Measurements from ENCODE around the gene LRP11. TPM values are rescaled to one million over a fixed set of nuclear protein-coding genes. Genes with fewer than 3 reads are reported as not detected.

LRP11 gene
- total and polyA plus RNA-seq, 2 of the 13 experiments (the other 11 are each of a cell fraction or from before 2014, with no cell fraction given) = 32.4 to 48.9 TPM

- Histone ChIP-seq H3K36me3 (replicated peaks in 1 of 2; ENCODE audit: control insufficient read depth in 1 of 2, insufficient read depth in 2 of 2, low read length in 2 of 2) (no peaks in the 10 kb centered on the region), H3K4me1 (ENCODE audit: insufficient read depth, low read length) (peaks cover 36% of the 10 kb centered on the region), H3K4me3 (replicated peaks in 1 of 3; ENCODE audit: insufficient read depth in 1 of 3, low read depth in 2 of 3, low read length in 3 of 3) (0 out of 6 replicates have a peak overlapping the region, but pooled peaks of 1 of the 3 experiments have one; percentile 3), H3K4me2 (ENCODE audit: low read depth, low read length) (peak overlapping the region; percentile 30; the same call in 1 of the 2 replicates), H3K79me2 (ENCODE audit: insufficient read depth, low read length) (no peaks in the 10 kb centered on the region), H3K9me3 (ENCODE audit: low read length) (no peaks in the 10 kb centered on the region), H3K27ac (ENCODE audit: extremely low read length, insufficient read depth, low read length) (no peak overlapping the region), H3K27me3 (ENCODE audit: control insufficient read depth in 1 of 2, insufficient read depth in 2 of 2, low read length in 2 of 2) (peaks cover 7 to 56% of the 10 kb centered on the region in 2 experiments; a peak in 4 of 5 replicates), H3K9ac (ENCODE audit: insufficient read depth, low read depth, low read length) (no peak overlapping the region), H2AFZ (ENCODE audit: low read length) (no peak overlapping the region), H4K20me1 (ENCODE audit: insufficient read depth, low read length) (no peaks in the 10 kb centered on the region)
- no TSS peak for BruUV-seq (replicated peaks)
- FAIRE-seq = peak; percentile 42
- peak; percentile 24 for DNase-seq (ENCODE audit: low spot score)
- in situ Hi-C loops (cut with HindIII; ENCODE audit: extremely low pct_ligation_motif_present, low pct_unique_long_range_greater_than_20kb) (no loop called here), intact Hi-C loops (cut with micrococcal nuclease; ENCODE audit: unreplicated experiment) (no loop called here)
- ATAC-seq = peak; percentile 24; the same call in 1 of the 3 replicates
- WGBS (ENCODE audit: low lambda C conversion rate) = 13% methylated on average over 6 of the region's 7 CpGs
- CTCF ChIA-PET (ENCODE audit: low intra/inter-chr PET ratio, low total read pairs) = no interaction called here
- POLR2A ChIA-PET = no interaction called here
- no peak for TF ChIP-seq ZNF367 (CRISPR knock-in tag; IDR thresholded peaks at IDR 0.05; ENCODE audit: borderline replicate concordance)
- TF ChIP-seq RARA (CRISPR knock-in tag; IDR thresholded peaks at IDR 0.05) = 0 out of 2 replicates have a peak, but pooled peaks have one; percentile 5
- no peak for TF ChIP-seq FOXA1 (IDR thresholded peaks at IDR 0.05)
- peak; percentile 59 for TF ChIP-seq FOXA1 (CRISPR knock-in tag; IDR thresholded peaks at IDR 0.05)
- TF ChIP-seq SP5 (CRISPR knock-in tag; IDR thresholded peaks at IDR 0.05; ENCODE audit: borderline replicate concordance, low read depth) = peak; percentile 60; the same call in 1 of the 2 replicates
- TF ChIP-seq, protein P1, sequence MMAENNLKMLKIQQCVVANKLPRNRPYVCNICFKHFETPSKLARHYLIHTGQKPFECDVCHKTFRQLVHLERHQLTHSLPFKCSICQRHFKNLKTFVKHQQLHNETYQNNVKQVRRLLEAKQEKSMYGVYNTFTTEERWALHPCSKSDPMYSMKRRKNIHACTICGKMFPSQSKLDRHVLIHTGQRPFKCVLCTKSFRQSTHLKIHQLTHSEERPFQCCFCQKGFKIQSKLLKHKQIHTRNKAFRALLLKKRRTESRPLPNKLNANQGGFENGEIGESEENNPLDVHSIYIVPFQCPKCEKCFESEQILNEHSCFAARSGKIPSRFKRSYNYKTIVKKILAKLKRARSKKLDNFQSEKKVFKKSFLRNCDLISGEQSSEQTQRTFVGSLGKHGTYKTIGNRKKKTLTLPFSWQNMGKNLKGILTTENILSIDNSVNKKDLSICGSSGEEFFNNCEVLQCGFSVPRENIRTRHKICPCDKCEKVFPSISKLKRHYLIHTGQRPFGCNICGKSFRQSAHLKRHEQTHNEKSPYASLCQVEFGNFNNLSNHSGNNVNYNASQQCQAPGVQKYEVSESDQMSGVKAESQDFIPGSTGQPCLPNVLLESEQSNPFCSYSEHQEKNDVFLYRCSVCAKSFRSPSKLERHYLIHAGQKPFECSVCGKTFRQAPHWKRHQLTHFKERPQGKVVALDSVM (CRISPR knock-in tag; IDR thresholded peaks at IDR 0.05) = no peak
- TF ChIP-seq PREB (CRISPR knock-in tag; IDR thresholded peaks at IDR 0.05) = no peak
- TF ChIP-seq SAP130 (CRISPR knock-in tag; IDR thresholded peaks at IDR 0.05; ENCODE audit: low read depth) = 0 out of 2 replicates have a peak, but pooled peaks have one; percentile 24
- TF ChIP-seq SALL1 (CRISPR knock-in tag; IDR thresholded peaks at IDR 0.05) = 0 out of 2 replicates have a peak, but pooled peaks have one; percentile 21
- 0 out of 2 replicates have a peak, but pooled peaks have one; percentile 30 for TF ChIP-seq ZNF205 (CRISPR knock-in tag; IDR thresholded peaks at IDR 0.05)
- TF ChIP-seq, protein P2, sequence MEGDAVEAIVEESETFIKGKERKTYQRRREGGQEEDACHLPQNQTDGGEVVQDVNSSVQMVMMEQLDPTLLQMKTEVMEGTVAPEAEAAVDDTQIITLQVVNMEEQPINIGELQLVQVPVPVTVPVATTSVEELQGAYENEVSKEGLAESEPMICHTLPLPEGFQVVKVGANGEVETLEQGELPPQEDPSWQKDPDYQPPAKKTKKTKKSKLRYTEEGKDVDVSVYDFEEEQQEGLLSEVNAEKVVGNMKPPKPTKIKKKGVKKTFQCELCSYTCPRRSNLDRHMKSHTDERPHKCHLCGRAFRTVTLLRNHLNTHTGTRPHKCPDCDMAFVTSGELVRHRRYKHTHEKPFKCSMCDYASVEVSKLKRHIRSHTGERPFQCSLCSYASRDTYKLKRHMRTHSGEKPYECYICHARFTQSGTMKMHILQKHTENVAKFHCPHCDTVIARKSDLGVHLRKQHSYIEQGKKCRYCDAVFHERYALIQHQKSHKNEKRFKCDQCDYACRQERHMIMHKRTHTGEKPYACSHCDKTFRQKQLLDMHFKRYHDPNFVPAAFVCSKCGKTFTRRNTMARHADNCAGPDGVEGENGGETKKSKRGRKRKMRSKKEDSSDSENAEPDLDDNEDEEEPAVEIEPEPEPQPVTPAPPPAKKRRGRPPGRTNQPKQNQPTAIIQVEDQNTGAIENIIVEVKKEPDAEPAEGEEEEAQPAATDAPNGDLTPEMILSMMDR (CRISPR knock-in tag; IDR thresholded peaks at IDR 0.05) = peak; percentile 22; the same call in 1 of the 2 replicates
- no peak for TF ChIP-seq ZNF703 (CRISPR knock-in tag; IDR thresholded peaks at IDR 0.05; ENCODE audit: borderline replicate concordance)
- TF ChIP-seq, protein P3, sequence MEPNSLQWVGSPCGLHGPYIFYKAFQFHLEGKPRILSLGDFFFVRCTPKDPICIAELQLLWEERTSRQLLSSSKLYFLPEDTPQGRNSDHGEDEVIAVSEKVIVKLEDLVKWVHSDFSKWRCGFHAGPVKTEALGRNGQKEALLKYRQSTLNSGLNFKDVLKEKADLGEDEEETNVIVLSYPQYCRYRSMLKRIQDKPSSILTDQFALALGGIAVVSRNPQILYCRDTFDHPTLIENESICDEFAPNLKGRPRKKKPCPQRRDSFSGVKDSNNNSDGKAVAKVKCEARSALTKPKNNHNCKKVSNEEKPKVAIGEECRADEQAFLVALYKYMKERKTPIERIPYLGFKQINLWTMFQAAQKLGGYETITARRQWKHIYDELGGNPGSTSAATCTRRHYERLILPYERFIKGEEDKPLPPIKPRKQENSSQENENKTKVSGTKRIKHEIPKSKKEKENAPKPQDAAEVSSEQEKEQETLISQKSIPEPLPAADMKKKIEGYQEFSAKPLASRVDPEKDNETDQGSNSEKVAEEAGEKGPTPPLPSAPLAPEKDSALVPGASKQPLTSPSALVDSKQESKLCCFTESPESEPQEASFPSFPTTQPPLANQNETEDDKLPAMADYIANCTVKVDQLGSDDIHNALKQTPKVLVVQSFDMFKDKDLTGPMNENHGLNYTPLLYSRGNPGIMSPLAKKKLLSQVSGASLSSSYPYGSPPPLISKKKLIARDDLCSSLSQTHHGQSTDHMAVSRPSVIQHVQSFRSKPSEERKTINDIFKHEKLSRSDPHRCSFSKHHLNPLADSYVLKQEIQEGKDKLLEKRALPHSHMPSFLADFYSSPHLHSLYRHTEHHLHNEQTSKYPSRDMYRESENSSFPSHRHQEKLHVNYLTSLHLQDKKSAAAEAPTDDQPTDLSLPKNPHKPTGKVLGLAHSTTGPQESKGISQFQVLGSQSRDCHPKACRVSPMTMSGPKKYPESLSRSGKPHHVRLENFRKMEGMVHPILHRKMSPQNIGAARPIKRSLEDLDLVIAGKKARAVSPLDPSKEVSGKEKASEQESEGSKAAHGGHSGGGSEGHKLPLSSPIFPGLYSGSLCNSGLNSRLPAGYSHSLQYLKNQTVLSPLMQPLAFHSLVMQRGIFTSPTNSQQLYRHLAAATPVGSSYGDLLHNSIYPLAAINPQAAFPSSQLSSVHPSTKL (CRISPR knock-in tag; IDR thresholded peaks at IDR 0.05) = peak; percentile 25; the same call in 1 of the 2 replicates
- 0 out of 2 replicates have a peak, but pooled peaks have one; percentile 16 for TF ChIP-seq ZNF644 (CRISPR knock-in tag; IDR thresholded peaks at IDR 0.05; ENCODE audit: low read depth)
- no peak for TF ChIP-seq HHEX (CRISPR knock-in tag; IDR thresholded peaks at IDR 0.05)
- peak; percentile 68 for TF ChIP-seq FOXA3 (CRISPR knock-in tag; IDR thresholded peaks at IDR 0.05)
- no peak for TF ChIP-seq ZNF251 (CRISPR knock-in tag; IDR thresholded peaks at IDR 0.05)
Observed at GRCh38 chr6:149895048-149895590, 31.0 kb upstream of the LRP11 start.
